Muscle of arm (tissue), 12 donors: ENCODE data around the gene ACTL6A. TPM values are rescaled to one million over a fixed set of nuclear protein-coding genes. Genes with fewer than 3 reads are reported as not detected.

Experiments used
- DNase-seq: peaks from one replicate; pipeline ENCODE4 v3.0.0-alpha.2; 2013
- polyA plus RNA-seq, 12 donors: library from polyadenylated mRNA; unstranded; fragments of 120-200 nt; gene quantifications; one replicate each; pipeline ENCODE4 v1.2.1, GENCODE V29; 2013; ENCODE audit not compliant: insufficient read length in 12 of 12

The ACTL6A gene
- polyA plus RNA-seq, 12 donors = 33.7 to 56.4 (median 47.4) TPM; not detected in 1

GRCh38 chr3:179565496-179565895 is 2.8 kb downstream of the ACTL6A start:
- no peak for DNase-seq

- no peak for DNase-seq
These were observed 18.3 kb downstream of the ACTL6A start for GRCh38 chr3:179580992-179581391.

- no peak for DNase-seq
These were observed 26.4 kb downstream of the ACTL6A start for GRCh38 chr3:179589143-179589542.

DNA sequence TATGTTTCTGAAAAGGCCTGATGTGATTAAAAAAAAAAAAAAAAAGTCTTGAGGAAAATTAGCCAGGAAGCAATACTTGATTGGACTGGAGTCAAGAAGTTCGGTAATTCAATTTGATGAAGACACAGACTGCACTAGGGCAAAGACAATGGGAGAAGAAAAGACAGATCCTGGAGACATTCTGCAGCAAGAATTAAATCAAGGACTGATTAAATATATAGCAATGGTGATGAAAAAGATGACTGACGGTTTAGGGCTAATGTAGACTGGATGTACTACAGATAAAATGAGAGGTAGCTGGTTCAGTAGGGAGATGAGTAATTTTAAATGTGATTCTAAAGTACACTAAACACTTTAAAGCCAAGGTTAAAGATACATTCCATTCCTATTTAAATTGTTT is 27.9 kb downstream of the ACTL6A start:
- no peak for DNase-seq

DNA sequence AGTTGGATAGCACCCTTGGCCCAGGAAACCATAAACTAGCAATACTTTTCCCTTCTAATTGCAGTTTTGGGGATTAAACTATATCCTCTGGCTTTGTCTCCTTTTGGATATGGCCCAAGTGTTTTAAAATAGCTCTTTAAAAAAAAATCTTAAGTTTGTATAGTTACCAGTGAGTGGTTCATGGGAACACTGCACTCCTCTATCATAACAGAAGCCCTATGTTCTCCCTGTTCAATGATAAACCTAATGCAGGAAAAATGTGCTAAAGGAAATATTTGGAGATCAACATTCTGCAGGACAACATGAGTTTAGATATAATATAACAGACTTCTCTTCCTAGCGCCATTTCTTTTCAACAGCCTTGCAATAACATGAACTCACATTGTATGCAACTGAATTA is 28.6 kb downstream of the ACTL6A start:
- DNase-seq = no peak

DNA sequence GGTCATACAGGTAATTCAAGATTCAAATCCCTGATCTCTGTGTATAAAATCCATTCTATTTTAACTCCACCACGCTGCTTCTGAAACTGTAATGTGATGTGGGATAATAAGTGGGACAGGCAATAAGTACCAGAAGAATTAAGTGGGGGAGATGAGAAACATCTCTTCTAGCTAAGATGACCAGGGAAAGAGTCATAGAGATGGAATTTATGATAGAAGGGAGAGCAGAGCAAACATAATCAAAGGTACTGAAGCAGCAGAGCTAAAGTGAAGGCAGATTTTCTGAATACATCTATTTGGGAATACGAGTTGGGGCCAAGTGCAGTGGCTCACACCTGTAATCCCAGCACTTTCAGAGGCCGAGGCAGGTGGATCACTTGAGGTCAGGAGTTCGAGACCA is 36.8 kb downstream of the ACTL6A start:
- DNase-seq = no peak

DNA sequence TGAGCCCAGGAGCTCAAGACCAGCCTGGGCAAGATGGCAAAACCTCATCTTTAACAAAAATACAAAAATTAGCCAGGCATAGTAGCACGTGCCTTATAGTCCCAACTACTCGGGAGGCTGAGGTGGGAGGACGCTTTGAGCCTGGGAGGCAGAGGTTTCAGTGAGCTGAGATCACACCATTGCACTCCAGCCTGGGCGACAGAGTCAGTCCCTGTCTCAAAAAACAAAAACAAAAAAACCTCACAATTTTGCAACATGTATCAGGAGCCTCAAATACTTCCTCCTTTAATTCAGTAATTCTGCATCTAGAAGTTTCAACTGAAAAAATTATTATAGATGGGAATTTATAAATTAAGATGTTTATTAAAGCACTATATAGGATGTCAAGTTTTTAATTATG is 40.6 kb downstream of the ACTL6A start:
- DNase-seq = no peak

- DNase-seq = no peak
These were observed 41.1 kb downstream of the ACTL6A start for GRCh38 chr3:179603831-179604230.

DNA sequence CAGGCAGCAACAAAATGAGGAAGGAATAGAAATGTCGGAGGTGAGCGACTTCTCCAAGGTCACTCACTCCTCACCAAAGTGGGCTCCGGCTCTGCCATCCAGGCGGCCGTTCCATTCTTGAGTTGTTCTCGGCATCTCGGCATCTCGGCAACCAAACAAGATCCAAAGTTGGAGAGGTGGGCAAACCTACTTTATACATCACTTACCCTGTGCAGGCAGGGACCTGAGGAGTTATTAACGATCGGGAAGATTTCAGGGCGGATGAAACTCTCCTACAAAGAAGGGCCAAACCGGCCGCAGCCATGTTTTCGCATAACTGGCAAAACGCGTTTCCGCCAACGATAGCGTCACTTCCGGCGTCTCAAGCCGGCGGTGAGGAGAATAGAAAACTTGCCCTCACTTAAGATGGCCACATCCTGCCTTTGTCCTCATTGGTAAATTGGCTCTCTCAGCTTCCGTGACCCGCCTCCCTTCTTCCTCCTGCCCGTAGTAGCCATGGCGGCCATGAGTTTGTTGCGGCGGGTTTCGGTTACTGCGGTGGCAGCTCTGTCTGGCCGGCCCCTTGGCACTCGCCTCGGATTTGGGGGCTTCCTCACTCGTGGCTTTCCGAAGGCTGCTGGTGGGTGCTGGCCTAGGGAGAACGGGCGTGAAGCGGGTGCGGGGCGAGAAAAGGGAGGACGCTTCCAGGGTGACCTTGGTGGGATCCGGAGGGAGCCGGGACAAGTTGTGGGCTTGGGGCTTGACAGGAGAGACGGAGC is 41.8 kb downstream of the ACTL6A start, which contains the start of the genes MRPL47 and NDUFB5:
Gene MRPL47, minus strand, starts transcription at position 318 of the 758 bp plus-strand sequence. Its CDS starts 14 bp downstream, at position 304.
Gene NDUFB5, plus strand, starts transcription at position 474 of the 758 bp plus-strand sequence. Its CDS starts 22 bp downstream, at position 496.
- peak; percentile 99 for DNase-seq

DNA sequence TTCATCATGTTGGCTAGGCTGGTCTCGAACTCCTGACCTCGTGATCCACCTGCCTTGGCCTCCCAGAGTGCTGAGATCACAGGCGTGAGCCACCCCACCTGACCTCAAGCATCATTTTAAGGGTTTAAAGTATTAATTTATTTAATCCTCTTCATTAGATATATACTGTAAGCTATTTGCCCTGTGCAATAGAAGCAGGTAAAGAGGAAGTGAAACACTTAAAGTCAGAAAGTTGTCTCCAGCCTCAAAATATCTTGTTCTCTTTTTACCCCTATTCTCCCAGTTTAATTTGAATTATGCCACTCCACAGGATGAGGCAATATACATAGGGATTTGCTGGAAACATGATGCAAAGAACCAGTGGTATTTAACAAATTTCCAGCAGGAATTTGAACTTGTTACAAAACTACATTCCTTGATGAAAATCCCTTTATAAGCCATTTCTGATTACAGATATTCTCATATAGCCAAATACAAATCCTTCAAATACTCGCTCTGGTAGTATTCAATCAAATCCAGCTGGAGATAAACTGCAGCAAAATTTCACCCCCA is 43.9 kb downstream of the ACTL6A start:
- no peak for DNase-seq

DNA sequence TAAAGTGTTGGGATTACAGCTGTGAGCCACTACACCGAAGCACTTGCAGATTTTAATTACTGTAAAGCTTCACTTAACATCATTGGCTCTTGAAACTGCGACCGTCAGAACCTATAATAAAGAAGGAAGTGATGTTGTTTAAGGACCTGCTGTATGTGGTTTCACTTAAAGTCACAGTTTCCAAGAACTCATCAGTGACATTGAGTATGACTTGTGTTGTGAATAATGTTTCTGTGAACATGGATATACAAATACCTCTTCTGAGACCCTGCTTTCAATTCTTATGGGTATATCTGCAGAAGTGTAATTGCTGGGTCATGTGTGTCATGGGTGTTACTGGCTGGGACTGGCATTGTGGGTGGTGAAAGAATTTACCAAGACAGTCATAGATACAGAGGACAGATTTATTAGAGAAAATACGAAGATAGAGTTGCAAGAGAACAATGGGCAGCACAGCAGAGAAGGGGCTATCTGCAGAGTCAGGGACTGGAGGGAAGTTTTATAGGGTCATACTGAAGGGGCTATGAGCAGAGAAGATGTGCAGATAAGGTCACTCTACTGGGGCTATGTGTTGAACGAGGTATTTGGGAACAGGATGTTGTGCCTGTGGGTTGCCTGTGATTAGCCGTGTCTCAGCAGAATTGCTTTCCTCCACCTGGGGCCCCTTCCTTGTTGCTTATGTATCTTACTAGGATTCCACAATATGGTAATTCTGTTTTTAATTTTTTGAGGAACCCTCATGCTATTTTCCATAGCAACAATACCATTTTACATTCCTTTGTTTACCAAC is 46.4 kb downstream of the ACTL6A start:
- DNase-seq = no peak

GRCh38 chr3:179610066-179610465 is 47.3 kb downstream of the ACTL6A start:
- no peak for DNase-seq

DNA sequence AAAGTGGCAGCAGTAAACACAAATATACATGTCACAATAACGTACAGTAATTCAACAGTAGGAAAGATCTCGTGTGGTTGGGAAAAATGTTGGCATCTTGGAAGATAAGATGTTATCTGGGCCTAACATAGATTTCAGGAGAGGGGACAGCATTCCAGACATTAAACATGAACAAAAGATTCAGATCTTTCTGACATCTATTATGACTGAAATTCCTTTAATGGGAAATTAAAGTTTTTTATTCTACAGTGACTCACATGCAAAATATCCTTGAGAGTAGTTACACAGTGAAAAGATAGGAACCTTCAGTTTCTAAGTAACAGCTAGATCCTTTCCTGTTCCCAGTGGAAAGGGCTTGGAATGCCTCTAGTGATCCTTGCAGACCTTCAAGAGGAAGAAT is 51.1 kb downstream of the ACTL6A start:
- DNase-seq = no peak

DNA sequence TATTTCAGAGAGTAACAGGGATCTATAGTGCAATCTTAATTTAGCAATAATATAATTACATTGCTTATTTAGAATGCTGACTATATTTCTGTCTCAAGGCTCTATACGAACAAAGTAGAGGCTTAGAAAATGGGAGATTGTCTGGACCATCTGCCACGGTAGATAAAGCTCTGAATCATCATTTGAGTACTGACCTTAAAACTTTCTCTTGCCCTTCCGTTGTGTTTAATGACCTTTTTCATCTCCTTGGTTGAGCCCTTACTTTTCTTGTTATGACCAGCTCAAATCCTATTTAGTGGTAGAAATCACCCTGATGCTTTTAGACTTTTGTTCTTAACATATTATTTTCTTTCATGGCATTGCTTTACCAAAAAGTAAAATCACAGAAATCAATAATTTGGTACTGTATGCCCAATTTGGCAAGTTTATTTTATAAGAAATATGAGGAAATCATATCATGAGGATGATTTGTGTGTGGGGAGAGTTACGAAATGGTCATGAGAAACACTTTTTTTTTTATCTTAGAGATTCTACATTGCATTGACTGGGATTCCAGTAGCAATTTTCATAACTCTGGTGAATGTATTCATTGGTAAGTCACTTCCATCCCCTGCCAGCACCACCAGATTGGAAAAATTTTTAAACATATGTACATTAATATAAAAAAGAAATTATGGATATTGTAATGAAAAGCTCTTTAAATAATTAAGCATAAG is 52.9 kb downstream of the ACTL6A start:
- no peak for DNase-seq

- no peak for DNase-seq
These were observed 59.3 kb downstream of the ACTL6A start for GRCh38 chr3:179622023-179622422.

GRCh38 chr3:179624451-179624850 is 61.7 kb downstream of the ACTL6A start:
- no peak for DNase-seq

DNA sequence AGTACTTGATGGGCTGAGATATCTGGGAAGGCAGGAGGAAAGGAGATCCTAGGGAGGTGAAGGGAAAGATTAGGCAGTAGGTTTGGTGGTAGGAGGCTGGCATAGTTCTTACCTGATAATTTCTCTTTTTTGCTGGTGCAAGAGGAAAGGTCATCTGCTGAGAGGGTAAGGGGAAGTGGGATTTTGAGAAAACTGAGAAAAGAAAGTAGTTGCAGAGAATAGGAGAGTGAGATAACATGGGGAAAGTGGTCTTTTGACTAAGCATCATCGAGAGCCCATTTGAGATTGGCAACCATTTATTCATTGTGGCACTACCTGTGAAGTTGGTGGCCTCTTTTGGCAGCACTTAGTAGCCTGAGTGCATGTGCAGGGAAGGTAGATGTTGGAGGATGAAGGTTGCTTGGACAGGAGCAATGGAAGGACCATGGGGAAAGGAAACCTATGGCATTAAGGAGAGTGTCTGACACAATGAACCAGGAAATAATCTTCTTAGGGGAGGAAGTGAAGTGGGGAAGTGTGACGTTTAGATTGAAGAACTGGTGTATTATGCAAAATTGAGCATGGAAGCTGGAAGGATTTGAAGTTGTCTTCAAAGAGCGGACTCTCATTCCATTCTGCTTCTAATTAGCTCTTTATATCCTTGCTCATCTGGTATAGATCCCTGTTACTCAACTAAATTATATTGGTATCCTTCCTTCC is 68.2 kb downstream of the ACTL6A start:
- DNase-seq = no peak
